Thyroid gland (tissue), 4 donors: ENCODE results near the gene CSTPP1. TPM values are rescaled to one million over a fixed set of nuclear protein-coding genes. Genes with fewer than 3 reads are reported as not detected.
"Not testable (repeated sequence)": the region's sequence is repeated elsewhere in the genome, so short reads cannot be mapped to it uniquely, and the experiment has no call there.

ENCODE experiments used
- DNase-seq, 2 donors: peaks; one replicate each; pipeline ENCODE4 v3.0.0-alpha.2; 2019
- H3K27ac ChIP-seq, 3 donors: fragments of 200-600 bp; sonication (generic); 1 replicate in 2 of 3; 2 replicates in 1 of 3; pipeline ENCODE4 v1.5.1; 2016 to 2019; ENCODE audit warnings: mild to moderate bottlenecking in 1 of 3, moderate library complexity in 1 of 3
- H3K27me3 ChIP-seq: fragments of 200-600 bp; sonication (generic); one replicate; pipeline ENCODE4 v1.5.1; 2019
- H3K36me3 ChIP-seq, 2 donors: fragments of 200-600 bp; sonication (generic); one replicate each; pipeline ENCODE4 v1.5.1; 2016 to 2019
- H3K4me1 ChIP-seq, 2 donors: fragments of 200-600 bp; sonication (generic); one replicate each; pipeline ENCODE4 v1.5.1; 2017 to 2019
- H3K4me3 ChIP-seq, 3 donors: fragments of 200-600 bp; sonication (generic); replicated peaks in 1 of 3; 1 replicate in 2 of 3; 2 replicates in 1 of 3; pipeline ENCODE4 v1.5.1; 2016; ENCODE audit warnings: mild to moderate bottlenecking in 1 of 3
- H3K9me3 ChIP-seq: fragments of 200-600 bp; sonication (generic); one replicate; pipeline ENCODE4 v1.5.1; 2017
- CTCF ChIP-seq, 6 experiments: fragments of 200-600 bp in 3 of 6; fragments of 450-650 bp in 3 of 6; sonication (generic) in 3 of 6; IDR thresholded peaks; one replicate each; pipeline ENCODE4 v1.5.1; 2016 to 2019; ENCODE audit warnings: antibody characterized with exemption in 6 of 6, mild to moderate bottlenecking in 2 of 6, inconsistent platforms in 1 of 6, moderate library complexity in 1 of 6
- POLR2A ChIP-seq, 2 donors: fragments of 450-650 bp; IDR thresholded peaks; one replicate each; pipeline ENCODE4 v1.6.1; 2017; ENCODE audit warnings: antibody characterized with exemption in 2 of 2, mild to moderate bottlenecking in 2 of 2, moderate library complexity in 1 of 2
- WGBS, 2 donors: methylation state at CpG; one replicate each; pipeline ENCODE4 v1.1.5; 2017; 5-methylcytosine and 5-hydroxymethylcytosine counted together
- intact Hi-C: fragments of 100-400 bp; cut with DNase I; formaldehyde crosslinking; loops from one replicate; pipeline ENCODE4 v1.15.1; 2023
- total RNA-seq, 4 donors: library from RNA; depleted of rRNA; stranded (reverse); fragments of >200 nt; gene quantifications; one replicate each; pipeline ENCODE4 v1.2.3, GENCODE V29; 2016

The CSTPP1 gene
- total RNA-seq, 4 donors from 2014 or later, result 29.4 to 65.8 (median 45.7) TPM

- 1% methylated on average over 41 of the region's 97 CpGs; no CpG with 5 or more reads in 1 of the 2 donors for WGBS, 2 donors
- Histone ChIP-seq H3K4me1 (peaks cover 31 to 52% of the 10 kb centered on the region in 2 donors), H3K4me3 (peak within 1 kb of the TSS; percentile 25 to 68 (median 52)), H3K9me3 (no peaks in the 10 kb centered on the region), H3K27me3 (no peaks in the 10 kb centered on the region), H3K27ac (peak within 1 kb of the TSS in 1 of 3 donors; percentile 29), H3K36me3 (no peaks in the 10 kb centered on the region)
- DNase-seq, result peak; percentile 55 to 61
- intact Hi-C loops, result no loop called here
- peak in 1 of 6 experiments; percentile 25 for TF ChIP-seq CTCF (IDR thresholded peaks at IDR 0.05)
- peak in 1 of 2 donors; percentile 45 for TF ChIP-seq POLR2A (IDR thresholded peaks at IDR 0.05)
These were observed 18.3 kb upstream of the CSTPP1 start, which contains the start of gene LRP4 for GRCh38 chr11:46918083-46918787. Gene LRP4 (minus strand): TSS chr11:46918550. CDS start chr11:46918379, 171 bp downstream.

GRCh38 chr11:46918788-46919513 lies 17.6 kb upstream of the CSTPP1 start:
- H3K9me3 ChIP-seq, result no peaks in the 10 kb centered on the region
- DNase-seq, result no peak
- H3K4me3 ChIP-seq, result peak overlapping the region in 1 of 3 donors; percentile 68
- H3K36me3 ChIP-seq, result no peaks in the 10 kb centered on the region
- intact Hi-C loops, result no loop called here
- no peaks in the 10 kb centered on the region for H3K27me3 ChIP-seq
- no peak for TF ChIP-seq POLR2A (IDR thresholded peaks at IDR 0.05)
- TF ChIP-seq CTCF (IDR thresholded peaks at IDR 0.05), result no peak
- H3K27ac ChIP-seq, result peak overlapping the region in 1 of 3 donors; percentile 29
- peaks cover 31 to 48% of the 10 kb centered on the region in 2 donors for H3K4me1 ChIP-seq
- WGBS, 2 donors, result 37 to 39% methylated on average over 16 of the region's 17 CpGs

- TF ChIP-seq POLR2A (IDR thresholded peaks at IDR 0.05), result no peak
- TF ChIP-seq CTCF (IDR thresholded peaks at IDR 0.05), result no peak
- no peaks in the 10 kb centered on the region for H3K27me3 ChIP-seq
- H3K4me1 ChIP-seq, result peaks cover 25 to 35% of the 10 kb centered on the region in 2 donors
- peak overlapping the region; percentile 38 to 67 (median 65) for H3K27ac ChIP-seq
- no peak overlapping the region for H3K4me3 ChIP-seq
- intact Hi-C loops, result no loop called here
- peak; percentile 78 to 79 for DNase-seq
- no peaks in the 10 kb centered on the region for H3K9me3 ChIP-seq
- H3K36me3 ChIP-seq, result no peaks in the 10 kb centered on the region
- 16 to 17% methylated on average over 4 of the region's 4 CpGs for WGBS, 2 donors
These were observed 15.8 kb upstream of the CSTPP1 start for GRCh38 chr11:46920755-46921154.

GRCh38 chr11:46927928-46928327 lies 8.6 kb upstream of the CSTPP1 start:
- intact Hi-C loops, H3K36me3 ChIP-seq, H3K4me3 ChIP-seq, DNase-seq, H3K27ac ChIP-seq, H3K4me1 ChIP-seq, H3K27me3 ChIP-seq, H3K9me3 ChIP-seq: not testable (repeated sequence)
- WGBS, 2 donors, result 82 to 86% methylated on average over 4 of the region's 4 CpGs

- 64 to 67% methylated on average over 1 of the region's 1 CpG for WGBS, 2 donors
These were observed 7.9 kb upstream of the CSTPP1 start for GRCh38 chr11:46928701-46929100.

GRCh38 chr11:46930089-46930488 lies 6.5 kb upstream of the CSTPP1 start:
- H3K27ac ChIP-seq, result no peak overlapping the region
- TF ChIP-seq POLR2A (IDR thresholded peaks at IDR 0.05), result no peak
- H3K4me3 ChIP-seq, result no peak overlapping the region
- WGBS, 2 donors, result 98 to 100% methylated on average over 1 of the region's 1 CpG
- DNase-seq, result no peak
- intact Hi-C loops, result no loop called here
- H3K9me3 ChIP-seq, result no peaks in the 10 kb centered on the region
- H3K36me3 ChIP-seq, result no peaks in the 10 kb centered on the region
- no peaks in the 10 kb centered on the region for H3K27me3 ChIP-seq
- no peaks in the 10 kb centered on the region for H3K4me1 ChIP-seq

More at GRCh38 chr11:46928701-46929100, 7.9 kb upstream of the CSTPP1 start:
- H3K36me3 ChIP-seq, H3K4me1 ChIP-seq, H3K9me3 ChIP-seq, H3K4me3 ChIP-seq, intact Hi-C loops, DNase-seq, H3K27me3 ChIP-seq, H3K27ac ChIP-seq: not testable (repeated sequence)
